ENCODE measurements around the gene SPHK1. TPM values are rescaled to one million over a fixed set of nuclear protein-coding genes. Genes with fewer than 3 reads are reported as not detected.

Gene SPHK1
- total RNA-seq, 1 donor from 2014 or later, result 6.5 TPM

- peak; percentile 30 for DNase-seq
Measured at GRCh38 chr17:76384987-76385891, 830 bp downstream of the SPHK1 start.

GRCh38 chr17:76385892-76386786 is 1.7 kb downstream of the SPHK1 start:
- DNase-seq, result peak; percentile 76

- DNase-seq, result no peak
Measured at GRCh38 chr17:76386966-76387765, 2.8 kb downstream of the SPHK1 start.

- DNase-seq, result peak; percentile 16
Measured at GRCh38 chr17:76388966-76389888, 4.8 kb downstream of the SPHK1 start.

- peak; percentile 51 for DNase-seq
Measured at GRCh38 chr17:76390003-76390421, 5.6 kb downstream of the SPHK1 start.

GRCh38 chr17:76391200-76391715 is 6.8 kb downstream of the SPHK1 start:
- DNase-seq, result no peak

- no peak for DNase-seq
Measured at GRCh38 chr17:76394166-76394565, 9.8 kb downstream of the SPHK1 start.

GRCh38 chr17:76395980-76396379 is 11.6 kb downstream of the SPHK1 start:
- no peak for DNase-seq

- no peak for DNase-seq
Measured at GRCh38 chr17:76397184-76397583, 12.8 kb downstream of the SPHK1 start.

GRCh38 chr17:76397687-76398522 is 13.5 kb downstream of the SPHK1 start:
- peak; percentile 96 for DNase-seq

- no peak for DNase-seq
Measured at GRCh38 chr17:76398523-76399174, 14.2 kb downstream of the SPHK1 start.

- DNase-seq, result no peak
Measured at GRCh38 chr17:76399175-76400172, 15.1 kb downstream of the SPHK1 start.

GRCh38 chr17:76402711-76403110 is 18.3 kb downstream of the SPHK1 start:
- no peak for DNase-seq

- no peak for DNase-seq
Measured at GRCh38 chr17:76404256-76404655, 19.8 kb downstream of the SPHK1 start.

GRCh38 chr17:76404976-76405563 is 20.7 kb downstream of the SPHK1 start:
- DNase-seq, result no peak

- no peak for DNase-seq
Measured at GRCh38 chr17:76405607-76405966, 21.2 kb downstream of the SPHK1 start.

GRCh38 chr17:76405967-76406647 is 21.7 kb downstream of the SPHK1 start:
- DNase-seq, result peak; percentile 33

Measured in tongue (tissue), 2 donors.